Femur (tissue), 1 donor: ENCODE measurements around the gene AP3D1.
"Not testable (repeated sequence)": the region's sequence is repeated elsewhere in the genome, so short reads cannot be mapped to it uniquely, and the experiment has no call there.

ENCODE experiments used
- DNase-seq: peaks from one replicate; pipeline ENCODE4 v3.0.0-alpha.2; 2017

The AP3D1 gene

DNA sequence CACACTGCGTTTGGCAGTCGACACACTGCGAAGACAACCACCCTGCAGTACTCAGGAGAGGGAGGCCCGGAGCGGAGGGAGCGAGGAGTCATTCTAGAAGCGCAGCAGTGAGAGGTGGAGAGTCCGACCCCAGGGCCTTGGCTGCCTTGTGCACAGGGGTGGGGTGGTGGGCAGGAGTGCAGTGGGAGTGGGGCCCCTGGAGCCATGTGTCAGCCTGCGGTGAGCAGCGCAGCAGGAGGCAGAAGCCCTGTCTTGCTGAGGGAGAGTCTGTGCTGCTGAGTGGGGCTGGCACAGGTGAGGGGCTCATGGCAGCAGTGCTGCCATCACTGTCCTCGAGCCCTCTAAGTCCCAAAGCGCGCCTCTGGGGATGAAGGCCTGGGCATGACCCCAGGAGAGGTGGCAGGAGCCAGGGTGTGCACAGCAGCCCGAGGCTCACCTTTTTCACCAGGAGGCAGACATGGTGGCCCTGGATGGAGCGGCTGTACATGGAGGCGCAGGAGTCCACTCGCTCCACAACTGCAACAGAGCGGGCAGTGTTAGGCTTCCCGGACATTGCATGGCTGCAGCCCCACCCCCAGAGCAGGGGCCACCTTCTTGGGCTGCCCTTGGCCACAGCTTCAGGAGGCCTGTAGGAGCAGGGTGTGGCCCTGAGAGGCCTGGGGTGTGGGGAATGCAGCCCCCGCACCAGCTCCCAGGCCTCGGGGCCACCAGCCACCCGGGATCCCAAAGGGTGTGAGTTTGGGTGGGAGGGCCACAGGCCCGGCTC lies 42.9 kb downstream of the AP3D1 start:
- no peak for DNase-seq

DNA sequence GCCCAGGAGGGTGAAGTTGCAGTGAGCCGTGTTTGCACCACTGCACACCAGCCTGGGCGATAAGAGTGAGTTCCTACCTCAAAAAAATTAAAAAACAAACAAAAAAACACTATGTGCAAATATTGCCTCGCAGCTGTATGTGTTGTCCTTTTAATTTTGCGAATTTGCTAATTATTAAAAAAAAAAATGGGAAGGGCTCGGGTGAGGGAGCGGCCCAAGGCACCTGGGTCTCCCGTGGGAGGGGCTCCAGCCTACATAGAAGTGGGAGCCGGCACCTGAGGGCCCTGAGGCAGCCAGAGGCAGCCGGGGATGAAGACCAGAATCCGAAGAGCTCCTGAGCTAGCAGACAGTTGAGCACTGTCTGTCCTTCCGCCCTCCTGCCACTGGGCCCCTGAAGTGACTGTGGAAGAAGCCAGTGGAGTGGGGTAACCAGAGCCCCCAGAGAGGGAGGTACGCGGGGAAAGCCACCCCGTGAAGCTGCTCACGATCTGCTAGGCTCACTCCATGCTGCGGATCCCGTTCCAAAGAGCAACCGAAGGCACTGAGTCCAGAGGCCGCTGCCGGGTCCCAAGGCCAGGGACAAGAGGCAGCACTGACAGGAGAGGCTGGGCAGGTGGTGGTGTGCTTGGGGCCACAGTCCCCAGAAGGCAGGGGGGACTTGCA lies 48.2 kb downstream of the AP3D1 start:
- no peak for DNase-seq

DNA sequence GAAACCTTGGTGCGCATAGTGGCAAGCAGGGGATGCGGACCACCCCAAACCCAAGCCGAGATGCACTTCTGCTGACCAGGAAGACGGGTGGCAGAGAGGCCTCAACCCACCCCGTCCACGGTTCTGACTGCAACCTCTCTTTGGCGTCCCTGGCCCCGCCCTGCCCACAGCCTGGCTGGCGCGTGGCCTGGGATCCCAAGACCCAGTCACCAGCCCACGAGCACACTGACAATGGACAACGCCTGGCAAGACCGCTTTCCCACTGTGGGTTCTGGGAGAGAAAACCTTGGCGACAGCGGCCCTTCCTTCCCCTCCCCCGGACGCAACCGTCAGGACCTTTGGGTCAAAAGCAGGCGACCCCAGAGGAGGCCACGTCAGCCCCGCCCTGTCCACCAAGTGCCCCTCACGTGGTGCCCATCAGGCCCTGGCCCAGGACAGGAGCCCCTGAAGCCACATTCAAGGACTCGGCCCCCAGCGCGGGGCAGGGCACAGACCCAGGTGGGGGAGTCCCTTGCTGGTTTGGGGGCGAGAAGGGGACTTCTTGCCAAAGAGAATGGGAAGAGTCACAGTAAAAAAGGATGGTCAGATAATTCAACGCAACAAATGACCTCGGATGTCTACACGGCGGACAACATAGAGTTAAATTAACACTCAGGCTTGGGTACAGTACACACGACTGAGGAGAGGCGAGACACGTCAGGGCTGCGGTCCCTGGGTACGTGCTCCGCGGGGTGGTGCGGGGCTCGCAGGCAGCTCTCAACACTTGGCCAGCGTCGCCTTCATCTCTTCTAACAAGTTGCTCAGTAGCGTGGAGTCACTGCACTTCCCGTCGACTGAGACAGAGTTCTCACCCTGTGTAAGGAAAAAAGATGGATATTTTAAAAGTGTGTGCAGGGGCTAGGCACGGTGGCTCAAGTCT lies 49.7 kb downstream of the AP3D1 start:
- DNase-seq: no peak

DNA sequence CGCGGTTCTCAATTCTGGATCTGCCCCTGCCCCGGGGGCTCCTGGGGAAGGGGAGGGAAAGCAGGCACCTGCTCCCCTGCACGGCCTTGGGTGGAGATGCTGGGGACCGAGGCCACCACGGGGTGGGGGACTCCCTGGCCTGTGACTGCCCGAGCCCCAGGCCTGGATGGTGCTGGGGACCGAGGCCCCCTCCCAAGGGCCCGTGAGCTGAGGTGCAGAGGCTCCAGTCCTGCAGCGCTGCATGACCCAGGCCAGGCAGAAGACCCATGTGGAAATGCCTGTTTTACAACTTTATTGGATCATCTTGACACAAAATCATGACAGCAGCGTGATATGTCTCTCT lies 50.7 kb downstream of the AP3D1 start:
- DNase-seq: no peak

DNA sequence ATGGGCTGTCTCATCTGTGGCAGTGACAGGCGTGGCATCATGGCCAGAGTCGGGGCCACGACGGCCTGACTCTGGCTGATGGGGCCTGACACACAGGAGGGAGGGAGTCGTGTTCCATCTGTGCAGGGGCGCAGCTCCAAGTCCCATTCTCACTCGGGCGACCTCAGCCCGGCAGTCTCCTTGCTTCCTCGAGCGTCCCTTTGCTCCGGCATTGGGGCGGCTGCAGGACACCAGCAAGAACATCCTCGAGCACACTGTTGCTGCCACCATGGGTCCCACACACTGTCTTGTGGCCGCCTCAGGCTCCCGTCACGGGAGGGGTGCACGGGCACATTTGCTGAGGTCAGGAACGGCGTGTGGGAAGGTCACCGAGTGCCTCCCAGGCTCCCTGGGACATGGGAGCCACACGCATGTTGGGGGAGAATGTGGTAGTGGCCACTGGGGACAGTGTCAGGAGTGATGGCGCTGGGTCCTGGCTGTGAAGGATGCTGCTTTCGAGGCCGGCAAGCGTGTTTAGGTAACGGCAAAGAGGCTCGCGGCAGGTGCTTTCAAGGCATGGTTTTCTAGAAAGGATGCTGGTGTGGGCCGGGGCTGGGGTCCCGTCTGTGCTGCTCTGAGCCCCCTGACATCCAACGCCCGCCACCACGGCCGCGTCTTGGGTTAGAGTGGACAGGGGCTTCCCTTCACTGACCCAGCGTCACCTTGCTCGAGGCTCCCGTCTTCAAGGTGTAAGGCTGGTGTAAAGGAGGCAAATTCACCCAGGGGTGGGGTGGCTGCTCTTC lies 51.2 kb downstream of the AP3D1 start:
- no peak for DNase-seq

DNA sequence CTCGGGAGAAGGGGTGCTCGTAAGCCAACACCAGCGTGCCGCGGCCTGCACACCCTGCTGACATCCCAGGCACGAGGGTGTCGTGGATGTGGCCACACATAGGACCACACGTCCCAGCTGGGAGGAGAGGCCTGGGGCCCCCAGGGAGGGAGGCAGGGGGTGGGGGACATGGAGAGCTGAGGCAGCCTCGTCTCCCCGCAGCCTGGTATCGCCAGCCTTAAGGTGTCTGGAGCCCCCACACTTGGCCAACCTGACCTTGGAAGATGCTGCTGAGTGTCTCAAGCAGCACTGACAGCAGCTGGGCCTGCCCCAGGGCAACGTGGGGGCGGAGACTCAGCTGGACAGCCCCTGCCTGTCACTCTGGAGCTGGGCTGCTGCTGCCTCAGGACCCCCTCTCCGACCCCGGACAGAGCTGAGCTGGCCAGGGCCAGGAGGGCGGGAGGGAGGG lies 52.3 kb downstream of the AP3D1 start:
- no peak for DNase-seq

DNA sequence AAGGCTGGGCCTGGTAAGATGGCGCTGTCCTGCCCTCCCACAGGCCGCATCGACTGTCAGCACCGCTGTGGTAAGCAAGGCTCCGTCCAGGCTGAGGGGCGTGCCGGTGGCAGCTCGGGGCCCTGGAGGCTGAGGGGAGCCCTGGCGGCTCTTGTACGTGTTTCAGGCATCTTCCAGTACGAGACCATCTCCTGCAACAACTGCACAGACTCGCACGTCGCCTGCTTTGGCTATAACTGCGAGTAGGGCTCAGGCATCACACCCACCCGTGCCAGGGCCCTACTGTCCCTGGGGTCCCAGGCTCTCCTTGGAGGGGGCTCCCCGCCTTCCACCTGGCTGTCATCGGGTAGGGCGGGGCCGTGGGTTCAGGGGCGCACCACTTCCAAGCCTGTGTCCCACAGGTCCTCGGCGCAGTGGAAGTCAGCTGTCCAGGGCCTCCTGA lies 53.5 kb downstream of the AP3D1 start:
- DNase-seq: peak; percentile 50

DNA sequence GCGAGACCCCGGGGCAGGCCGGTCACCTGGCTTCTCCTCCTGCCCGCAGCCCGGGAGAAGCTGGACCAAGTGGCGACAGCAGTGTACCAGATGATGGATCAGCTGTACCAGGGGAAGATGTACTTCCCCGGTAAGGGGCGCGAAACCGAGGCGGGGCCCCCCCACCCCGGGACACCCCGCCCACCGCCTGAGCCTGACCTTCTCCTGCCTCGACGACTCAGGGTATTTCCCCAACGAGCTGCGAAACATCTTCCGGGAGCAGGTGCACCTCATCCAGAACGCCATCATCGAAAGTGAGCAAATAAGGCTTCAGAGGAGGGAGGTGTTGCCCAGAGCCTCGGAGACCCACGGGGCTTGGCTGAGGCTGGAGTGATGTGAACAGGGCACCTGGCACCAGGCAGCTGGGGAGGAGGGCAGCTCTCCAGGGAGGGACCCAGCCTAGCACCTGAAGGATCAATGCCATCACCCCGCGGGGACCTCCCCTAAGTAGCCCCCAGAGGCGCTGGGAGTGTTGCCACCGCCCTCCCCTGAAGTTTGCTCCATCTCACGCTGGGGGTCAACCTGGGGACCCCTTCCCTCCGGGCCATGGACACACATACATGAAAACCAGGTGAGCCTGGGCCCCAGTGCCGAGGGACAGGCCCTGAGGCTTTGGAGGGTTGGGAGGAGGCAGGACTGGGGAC lies 54.0 kb downstream of the AP3D1 start:
- peak; percentile 45 for DNase-seq

DNA sequence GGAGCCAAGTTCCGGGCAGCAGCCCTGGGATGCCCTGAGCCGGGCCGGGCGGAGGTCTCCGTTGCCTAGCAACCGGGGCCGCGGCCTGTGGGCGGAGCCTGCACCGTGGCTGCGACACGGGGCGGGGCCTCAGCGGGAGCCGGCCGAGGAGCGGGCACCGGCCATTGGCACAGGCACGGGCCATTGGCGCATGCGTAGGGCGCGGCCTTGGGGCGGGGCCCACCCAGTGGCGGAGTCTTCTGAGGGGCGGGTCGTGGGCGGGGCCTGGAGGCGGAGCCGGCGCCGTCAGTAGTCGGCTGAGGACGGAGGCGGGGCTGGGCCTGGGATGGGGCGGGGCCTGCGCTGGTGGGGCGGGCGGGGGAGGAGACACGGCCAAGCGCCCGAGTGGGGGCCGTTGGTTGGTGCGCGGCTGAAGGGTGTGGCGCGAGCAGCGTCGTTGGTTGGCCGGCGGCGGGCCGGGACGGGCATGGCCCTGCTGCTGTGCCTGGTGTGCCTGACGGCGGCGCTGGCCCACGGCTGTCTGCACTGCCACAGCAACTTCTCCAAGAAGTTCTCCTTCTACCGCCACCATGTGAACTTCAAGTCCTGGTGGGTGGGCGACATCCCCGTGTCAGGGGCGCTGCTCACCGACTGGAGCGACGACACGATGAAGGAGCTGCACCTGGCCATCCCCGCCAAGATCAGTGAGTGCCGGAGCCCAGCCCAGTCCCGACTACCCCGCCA lies 54.7 kb downstream of the AP3D1 start, which contains the start of gene IZUMO4:
Gene IZUMO4, plus strand, starts transcription at position 436 of the 723 bp plus-strand sequence. Its CDS starts 31 bp downstream, at position 467.
- DNase-seq: peak; percentile 100

DNA sequence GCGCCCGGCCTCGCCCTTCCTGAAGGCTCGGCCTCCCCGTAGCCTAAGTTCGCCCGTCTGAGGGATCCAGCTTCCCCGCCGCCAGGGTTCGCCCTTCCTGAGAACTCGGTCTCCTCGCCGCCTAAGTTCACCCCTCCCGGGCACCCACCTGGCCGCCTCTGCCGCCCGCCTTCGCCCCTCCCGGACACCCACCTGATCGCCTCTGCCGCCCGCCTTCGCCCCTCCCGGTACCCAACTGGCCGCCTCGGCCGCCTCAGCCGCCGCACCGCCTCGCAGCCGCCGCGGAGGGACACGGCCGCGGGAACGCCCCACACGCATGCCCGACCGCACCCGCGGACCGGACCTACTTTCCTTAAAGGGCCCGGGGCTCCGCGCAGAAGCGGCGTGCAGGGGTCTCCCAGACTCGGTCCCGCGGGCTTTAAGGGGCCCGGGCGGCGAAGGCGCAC lies 55.3 kb downstream of the AP3D1 start, which contains the start of gene MOB3A:
Gene MOB3A, minus strand, starts transcription at position 293 of the 446 bp plus-strand sequence. CDS start 17,766 bp downstream, outside the sequence.
- no peak for DNase-seq

DNA sequence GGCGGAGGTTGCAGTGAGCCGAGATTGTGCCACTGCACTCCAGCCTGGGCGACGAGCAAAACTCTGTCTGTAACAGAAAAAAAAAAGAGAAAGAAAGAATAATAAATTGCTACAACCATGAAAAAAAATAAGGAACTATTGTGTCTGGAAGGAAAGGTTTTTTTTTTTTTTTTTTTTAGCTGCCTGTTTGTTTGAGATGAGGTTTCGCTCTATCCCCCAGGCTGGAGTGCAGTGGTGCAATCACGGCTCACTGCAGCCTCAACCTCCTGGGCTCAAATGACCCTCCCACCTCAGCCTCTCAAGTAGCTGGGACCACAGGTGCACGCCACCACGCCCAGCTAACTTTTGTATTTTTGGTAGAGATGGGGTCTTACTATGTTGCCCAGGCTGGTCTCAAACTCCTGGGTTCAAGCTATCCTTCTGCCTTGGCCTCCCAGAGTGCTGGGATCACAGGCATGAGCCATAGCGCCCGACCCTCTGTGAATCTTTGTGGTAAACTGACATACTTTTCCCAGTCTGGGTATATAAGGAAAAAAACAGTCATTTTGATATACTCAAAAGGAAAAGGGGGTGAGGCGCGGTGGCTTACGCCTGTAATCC lies 59.3 kb downstream of the AP3D1 start:
- DNase-seq: not testable (repeated sequence)

DNA sequence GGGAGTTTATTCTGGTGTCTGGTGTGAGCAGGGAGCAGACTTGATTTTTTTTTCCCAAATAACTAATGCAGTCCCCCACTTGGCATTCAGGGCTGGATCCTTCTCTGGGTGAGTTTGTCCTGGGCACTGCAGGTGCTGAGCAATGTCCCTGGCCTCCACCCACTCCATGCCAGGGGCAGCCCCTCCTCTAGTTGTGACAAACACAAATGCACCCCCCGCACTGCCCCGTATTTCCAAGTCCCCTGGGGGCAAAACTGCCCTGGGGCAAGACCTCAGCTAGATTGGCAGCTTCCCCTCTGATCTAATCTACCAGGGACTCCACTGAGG lies 61.7 kb downstream of the AP3D1 start:
- DNase-seq: no peak

DNA sequence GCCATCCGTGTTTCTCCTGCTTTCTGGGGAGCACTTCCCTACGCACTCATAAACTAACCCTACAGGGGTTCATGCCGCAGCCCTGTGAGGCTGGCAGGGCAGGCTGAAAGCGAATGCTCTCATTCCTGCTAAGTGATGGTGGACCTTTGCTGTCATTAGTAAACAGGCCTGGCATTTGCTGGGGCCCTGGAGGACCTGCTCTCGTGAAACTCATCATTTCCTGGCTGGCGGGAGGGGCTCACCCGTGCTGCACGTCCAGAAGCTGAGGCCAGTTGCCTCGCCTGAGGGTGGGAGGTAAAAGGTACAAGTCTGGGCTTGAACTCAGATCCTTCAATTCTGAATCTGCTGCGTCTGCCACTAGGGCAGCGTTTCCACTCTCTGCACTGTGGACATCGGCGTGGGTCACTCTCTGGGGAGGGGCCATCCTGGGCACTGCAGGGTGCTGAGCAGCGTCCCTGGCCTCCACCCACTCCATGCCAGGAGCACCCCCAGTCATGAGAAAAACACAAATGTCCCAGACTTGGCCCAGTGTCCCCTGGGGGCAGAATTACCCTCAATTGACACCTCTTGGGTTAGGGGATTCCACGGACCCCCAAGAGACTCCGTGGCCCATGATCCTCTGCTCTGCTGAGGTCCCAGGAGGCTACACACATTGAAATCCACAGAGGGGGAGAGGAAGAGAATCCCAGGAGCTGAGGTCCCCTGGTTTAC lies 62.2 kb downstream of the AP3D1 start:
- DNase-seq: no peak

DNA sequence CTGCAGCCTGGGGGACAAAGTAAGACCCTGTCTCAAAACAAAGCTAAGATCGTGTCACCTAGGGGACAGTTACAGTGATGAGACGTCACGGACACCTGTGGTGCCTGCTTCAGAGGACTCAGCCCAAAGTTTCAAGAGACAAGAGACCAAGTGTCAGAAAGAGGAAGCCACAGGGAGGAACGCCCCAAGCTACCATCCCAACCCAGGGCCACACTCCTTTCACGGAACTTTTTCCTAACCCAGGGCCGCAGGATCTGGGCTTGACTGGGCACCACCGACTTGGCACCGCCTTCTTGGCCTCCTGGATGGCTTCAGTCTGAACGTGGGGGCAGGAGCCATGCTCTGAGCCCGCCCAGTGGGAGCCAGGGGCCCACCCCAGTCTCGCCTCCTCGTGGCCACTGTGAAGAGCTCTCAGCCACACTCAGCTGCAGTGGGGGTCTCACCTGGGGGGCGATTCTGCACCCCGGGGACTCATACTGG lies 63.7 kb downstream of the AP3D1 start:
- no peak for DNase-seq

DNA sequence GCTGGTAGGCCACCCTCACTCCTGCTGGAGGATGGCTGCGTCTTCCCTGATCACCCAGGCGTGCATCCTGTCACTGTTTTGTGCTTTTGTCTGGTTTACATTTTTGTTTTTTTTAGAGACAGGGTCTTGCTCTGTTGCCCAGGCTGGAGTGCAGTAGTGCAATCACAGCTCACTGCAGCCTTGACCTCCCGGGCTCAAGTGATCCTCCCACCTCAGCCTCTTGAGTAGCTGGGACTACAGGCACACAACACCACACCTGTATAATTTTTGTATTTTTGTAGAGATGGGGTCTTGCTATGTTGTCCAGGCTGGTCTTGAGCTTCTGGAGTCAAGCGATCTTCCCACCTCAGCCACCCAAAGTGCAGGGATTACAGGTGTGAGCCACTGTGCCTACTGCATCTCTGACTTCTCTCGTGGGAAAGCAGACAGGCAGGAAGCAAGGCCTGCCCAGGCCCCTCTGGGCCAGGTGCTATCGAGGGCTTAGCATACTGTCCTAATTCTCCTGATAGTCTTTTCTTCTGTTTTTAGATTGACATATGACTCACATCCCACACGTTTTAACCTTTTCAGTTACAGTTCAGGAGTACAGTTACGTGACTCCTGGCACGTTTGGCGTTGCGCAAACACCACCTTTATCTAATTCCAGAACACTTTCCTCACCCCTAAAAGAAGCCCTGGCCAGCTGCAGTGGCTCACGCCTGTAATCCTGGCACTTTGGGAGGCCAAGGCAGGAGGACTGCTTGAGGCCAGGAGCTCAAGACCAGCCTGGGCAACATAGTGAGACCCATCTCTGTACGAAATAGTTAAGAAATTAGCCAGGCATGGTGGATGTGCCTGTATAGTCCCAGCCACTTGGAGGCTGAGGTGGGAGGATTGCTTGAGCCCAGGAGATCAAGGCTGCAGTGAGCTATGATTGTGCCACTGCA lies 64.4 kb downstream of the AP3D1 start:
- DNase-seq: not testable (repeated sequence)

DNA sequence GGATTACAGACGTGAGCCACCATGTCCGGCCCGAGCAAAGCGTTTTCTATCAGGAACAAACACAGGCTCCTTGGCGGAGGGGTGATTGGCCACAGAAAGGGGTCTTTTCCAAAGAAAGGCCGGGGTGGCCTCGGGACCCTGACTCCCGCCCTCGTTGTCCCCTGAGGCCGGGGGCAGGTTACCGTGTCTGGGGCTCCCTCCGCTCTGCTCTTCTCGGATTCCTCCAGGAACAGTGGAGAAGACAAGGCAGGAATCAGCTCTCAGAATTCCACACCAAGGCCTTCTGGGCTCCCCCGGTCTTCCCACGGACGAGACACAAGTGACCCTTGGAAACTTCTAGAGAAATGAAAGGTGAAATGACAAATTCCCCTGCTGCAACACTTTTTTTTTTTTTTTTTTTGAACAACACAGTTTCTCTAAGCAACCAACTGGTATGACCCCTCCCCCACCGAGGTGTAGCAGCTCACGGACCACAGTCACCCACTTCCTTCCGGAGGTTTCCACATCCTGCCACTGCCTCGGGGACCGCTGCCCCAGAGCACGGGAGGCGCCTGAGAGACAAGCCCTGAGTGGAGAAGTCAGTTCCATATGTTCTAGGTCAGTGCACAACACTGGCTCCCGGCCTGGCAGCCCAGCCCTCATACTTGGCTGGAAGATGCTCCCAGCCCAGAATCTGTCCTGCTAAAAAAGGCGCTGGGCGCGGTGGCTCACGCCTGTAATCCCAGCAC lies 66.2 kb downstream of the AP3D1 start:
- DNase-seq: peak; percentile 86

DNA sequence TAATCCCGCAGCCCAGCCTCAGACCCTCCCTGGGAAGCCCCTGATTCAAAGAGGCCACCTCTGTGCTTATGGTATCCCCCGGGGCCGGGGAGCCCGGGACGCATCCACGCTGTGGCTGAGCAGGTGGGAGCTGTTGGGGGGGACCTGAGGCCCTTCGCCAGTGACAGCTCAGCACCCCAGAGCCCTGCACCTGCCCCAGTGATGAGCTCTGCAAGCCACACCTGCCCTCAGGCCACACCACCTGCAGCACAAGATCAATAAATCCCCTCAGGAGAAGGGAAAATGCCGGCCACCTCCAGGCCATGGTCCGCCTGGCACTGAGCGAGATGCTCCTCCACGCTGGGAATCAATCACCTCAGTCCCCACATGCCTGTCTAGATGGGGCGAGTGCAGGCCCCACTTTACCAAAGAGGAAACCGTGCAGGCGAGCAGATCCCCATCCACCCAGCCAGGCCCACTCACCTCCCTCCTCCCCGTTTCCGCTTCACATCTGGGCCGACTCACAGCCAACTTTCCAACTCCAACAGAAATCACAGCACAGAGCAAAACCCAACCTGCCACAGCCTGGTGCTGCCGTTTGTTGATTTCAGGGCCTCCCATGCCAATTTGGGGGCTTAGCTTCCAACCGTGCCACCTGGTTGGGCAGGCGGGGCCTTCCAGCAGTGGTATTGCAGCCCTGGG lies 68.1 kb downstream of the AP3D1 start:
- DNase-seq: peak; percentile 62
